ENCODE data around the gene C7.
"Not testable (repeated sequence)": the region's sequence is repeated elsewhere in the genome, so short reads cannot be mapped to it uniquely, and the experiment has no call there.

Gene C7
- 0 reads per million in 2 donors for total RNA-seq

DNA sequence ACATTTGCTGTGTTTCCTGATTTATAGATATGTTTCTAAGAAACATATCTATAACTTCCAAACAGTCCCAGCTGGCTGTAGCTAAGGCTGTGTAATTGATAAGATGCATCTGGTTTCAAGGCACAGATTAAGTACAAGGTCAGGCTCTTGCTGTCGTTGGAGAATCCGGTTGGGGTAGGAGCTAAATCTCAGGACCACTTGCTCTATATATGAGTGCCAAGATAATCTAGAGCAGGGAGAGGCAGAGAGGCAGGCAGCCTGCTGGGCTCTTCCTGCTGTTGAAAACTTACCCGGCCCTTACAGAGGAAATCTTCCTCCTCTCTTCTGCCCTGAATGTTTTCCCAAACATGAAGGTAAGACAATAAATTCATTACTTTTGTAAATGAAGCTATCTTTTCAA, at the start of gene C7:
TSS of gene C7 (plus strand) at position 234 of the 400 bp plus-strand sequence. CDS start at position 348, 114 bp downstream.
- DNase-seq: no peak

DNA sequence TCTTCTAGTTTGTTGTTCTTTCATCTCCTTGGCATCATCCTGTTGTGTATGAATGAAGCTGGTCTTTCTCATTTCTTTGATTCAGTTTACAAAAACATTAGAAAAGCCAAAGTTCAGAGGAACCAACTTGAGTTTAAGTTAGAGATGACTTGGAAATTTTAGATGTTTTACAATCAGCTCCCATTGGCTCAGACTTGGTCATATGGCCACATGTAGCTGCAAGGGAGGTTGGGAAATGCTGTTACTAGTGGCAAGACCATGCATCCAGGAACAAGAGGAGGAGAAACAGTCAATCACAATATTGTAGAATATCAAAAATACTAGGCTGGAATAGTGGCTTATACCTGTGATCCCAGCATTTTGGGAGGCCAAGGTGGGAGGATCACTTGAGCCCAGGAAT, 48.6 kb upstream of the C7 start:
- no peak for DNase-seq

DNA sequence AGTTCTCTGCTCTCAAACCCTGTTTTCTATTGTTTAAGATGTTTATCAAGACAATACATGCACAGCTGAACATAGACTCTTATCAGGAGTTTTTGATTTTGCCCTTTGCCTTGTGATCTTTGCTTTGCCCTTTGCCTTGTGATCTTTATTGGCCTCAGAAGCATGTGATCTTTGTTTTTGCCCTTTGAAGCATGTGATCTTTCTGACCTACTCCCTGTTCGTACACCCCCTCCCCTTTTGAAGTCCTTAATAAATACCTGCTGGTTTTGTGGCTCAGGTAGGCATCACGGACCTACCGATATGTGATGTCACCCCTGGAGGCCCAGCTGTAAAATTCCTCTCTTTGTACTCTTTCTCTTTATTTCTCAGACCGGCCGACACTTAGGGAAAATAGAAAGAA, 44.3 kb upstream of the C7 start:
- not testable (repeated sequence) for DNase-seq

DNA sequence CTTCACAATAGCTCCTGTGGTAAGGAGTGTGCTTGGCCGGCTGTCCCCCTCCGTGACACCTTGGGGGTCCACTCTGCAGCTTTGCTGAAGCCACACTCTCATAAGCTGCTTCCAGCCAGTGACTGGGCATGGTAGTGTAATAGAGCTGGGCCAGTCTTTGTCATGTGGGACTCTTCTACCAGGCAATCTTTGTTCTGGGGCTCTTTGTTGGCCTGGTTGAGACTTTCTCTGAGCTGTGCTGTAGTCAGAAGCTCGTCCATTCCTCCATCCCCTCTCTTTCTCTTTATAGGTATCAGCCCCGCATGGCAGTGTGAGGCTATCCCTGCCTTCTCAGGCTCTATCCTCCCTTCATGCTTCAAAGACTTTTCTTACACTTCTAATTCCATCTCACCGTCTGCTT, 42.5 kb upstream of the C7 start:
- DNase-seq: no peak

DNA sequence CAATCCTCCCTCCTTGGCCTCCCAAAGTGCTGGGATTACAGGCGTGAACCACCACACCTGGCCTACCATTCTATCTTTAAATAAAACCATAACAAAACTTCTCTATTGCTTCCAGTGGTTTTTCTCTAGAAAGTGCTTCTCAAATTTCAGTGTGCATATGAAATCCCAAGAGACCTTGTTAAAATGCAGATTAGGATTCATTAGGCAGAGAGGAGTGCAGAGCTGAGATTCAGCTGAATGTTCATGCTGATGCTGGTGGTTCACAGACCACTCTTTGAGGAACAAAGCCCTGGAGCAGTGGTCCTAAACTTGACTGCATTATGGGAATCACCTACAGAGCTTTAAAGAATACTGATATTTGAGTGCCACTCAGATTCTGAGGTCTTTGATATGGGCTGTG, 39.9 kb upstream of the C7 start:
- no peak for DNase-seq

DNA sequence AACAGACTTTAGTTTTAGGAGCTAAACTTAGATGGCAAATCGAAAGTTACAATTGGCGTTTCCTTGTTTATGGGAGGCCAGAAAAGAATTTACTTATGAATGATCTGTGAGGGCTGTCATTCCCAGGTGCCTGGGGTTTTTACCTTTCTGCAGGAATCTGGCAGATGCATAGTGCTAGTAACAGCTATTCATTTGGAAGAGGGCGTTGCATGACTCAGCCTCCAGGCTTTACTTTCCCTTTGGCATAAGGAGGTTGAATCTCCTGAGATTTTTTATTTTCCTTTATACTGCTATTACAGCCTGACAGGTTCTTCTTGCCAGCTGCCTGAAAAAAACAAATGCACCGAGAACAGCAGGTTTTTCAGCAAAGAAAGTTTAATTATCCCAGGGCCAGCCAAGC, 38.1 kb upstream of the C7 start:
- DNase-seq: no peak

DNA sequence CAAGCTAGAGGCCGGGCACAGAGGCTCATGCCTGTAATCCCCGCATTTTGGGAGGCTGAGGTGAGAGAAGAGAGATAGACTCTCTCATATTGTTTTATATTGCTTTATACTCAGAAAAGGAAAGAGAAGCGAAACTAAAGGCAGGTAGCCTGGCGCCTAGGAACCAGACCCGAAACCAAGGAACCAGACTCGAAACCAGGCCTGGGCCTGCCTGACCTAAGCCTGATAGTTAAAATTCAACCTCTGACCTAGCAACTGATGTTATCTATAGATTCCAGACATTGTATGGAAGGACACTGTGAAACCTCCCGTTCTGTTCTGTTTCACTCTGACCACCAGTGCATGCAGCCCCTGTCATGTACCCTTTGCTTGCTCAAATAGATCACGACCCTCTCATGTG, 37.0 kb upstream of the C7 start:
- DNase-seq: not testable (repeated sequence)

DNA sequence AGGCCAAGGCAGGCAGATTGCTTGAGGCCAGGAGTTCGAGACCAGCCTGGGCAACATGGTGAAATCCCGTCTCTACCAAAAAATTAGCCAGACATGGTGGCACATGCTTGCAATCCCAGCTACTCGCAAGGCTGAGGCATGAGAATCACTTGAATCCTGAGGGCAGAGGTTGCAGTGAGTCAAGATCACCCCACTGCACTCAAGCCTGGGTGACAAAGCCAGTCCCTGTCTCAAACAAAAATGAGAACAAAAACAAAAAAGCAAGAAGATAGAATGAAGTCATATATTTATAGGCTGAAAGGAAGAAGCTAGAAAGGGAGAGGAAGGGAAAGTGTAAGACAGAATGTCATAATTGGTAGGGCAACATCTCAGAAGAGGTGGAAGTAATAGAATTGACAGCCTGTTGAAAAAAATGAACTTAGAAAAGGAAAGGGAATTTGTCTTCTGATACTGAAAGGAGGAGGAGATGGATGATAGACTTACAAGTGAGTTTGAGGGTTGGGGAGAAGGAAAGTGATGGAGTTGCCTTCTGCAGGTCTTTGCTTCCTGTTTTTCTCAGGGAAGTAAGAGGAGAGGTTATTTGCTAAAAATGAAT, 35.9 kb upstream of the C7 start:
- no peak for DNase-seq

DNA sequence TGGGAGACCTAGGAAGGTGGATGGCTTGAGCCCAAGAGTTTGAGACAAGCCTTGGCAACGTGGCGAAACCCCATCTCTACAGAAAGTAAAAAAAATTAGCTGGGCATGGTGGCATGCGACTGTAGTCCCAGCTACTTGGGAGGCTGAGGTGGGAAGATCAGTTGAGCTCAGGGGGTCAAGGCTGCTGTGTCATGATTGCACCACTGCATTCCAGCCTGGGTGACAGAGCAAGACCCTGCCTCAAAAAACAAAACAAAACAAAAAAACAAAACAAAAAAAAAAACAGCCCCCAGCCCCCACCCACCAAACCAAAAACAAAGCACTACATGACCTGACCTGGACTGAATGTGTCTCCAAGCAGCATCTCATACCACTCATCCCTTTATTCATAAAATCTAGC, 33.3 kb upstream of the C7 start:
- DNase-seq: no peak

DNA sequence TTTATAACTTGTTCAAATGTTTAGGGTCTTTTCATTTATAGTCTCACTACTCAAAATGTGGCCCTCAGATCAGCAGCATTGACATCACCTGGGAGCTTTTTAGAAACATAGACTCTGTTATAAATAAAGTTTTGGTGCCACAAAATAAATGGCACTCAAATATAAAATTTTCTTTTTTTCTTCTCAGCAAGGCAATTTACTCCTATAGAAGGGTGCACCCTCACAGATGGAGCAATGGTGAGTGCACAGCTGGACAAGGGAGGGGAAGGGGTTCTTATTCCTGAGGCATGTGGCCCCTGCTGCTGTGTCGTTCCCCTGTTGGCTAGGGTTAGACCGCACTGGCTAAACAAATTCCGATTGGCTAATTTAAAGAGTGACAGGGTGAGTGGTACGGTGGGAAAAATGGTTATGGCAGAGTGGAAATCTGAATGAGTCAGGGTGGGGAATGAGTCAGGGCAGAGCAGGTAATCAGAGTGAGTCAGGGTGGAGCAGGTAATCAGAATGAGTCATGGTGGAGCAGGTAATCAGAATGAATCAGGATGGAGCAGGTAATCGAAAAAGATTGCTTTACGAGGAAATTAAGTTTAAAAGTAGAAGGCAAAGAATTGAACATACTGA, 31.8 kb upstream of the C7 start:
- DNase-seq: peak in 1 of 5 experiments; percentile 2

DNA sequence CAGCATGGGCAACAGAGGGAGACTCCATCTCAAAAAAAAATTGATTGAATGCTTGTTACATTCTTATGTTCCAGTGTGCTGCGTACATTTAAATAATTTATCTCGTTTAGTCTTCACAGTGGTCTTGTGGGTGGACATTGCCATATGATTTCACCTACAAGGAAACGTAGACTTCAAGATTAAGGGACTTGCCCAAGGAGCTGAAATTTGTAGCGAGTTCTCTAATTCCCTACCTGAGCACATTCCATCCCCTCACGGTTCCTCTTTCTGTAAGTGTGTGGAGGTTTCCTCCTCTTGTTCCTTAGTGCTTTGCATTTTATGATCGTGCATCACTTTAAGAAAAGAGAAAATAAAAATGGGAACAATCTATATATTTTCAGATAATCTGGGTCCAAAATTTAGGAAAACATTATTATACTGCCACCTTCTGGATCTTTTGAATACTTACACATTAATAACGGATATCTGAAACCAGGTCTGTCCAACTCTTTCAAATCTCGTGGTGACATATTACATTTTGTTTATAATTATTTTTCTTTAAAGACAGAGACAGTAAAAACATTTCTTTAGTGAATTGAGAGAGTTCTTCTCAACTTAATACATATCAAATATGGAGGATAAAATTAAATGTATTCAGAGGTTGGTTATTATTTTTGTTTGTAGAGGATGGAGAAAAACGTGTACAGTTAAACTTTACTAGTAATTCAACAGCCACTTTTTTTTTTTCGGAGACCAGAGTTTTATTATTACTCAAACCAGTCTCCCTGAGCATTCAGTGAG, 29.9 kb upstream of the C7 start:
- DNase-seq: peak in 2 of 5 experiments; percentile 2 to 37

DNA sequence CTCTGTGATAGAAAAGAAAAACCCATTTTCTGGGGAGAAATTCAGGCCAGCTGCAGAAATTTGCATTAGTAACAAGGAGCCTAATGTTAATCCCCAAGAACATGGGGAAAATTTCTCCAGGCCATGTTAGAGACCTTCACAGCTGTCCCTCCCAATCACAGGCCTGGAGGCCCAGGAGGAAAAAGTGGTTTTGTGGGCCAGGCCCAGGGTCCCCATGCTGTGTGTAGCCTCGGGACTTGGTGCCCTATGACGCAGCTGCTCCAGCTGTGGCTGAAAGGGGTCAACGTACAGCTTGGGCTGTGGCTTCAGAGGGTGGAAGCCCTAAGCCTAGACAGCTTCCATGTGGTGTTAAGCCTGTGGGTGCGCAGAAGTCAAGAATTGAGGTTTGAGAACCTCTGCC, 27.0 kb upstream of the C7 start:
- DNase-seq: no peak

DNA sequence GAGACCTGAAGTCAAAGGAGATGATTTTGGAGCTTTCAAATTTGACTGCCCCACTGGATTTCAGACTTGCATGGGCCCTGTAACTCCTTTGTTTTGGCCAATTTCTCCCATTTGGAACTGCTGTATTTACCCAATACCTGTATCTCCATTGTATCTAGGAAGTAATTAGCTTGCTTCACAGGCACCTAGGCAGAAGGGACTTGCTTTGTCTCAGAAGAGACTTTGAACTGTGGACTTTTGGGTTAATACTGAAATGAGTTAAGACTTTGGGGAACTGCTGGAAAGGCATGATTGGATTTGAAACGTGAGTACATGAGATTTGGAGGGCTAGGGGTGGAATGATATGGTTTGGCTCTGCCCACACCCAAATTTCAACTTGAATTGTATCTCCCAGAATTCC, 26.2 kb upstream of the C7 start:
- DNase-seq: not testable (repeated sequence)

DNA sequence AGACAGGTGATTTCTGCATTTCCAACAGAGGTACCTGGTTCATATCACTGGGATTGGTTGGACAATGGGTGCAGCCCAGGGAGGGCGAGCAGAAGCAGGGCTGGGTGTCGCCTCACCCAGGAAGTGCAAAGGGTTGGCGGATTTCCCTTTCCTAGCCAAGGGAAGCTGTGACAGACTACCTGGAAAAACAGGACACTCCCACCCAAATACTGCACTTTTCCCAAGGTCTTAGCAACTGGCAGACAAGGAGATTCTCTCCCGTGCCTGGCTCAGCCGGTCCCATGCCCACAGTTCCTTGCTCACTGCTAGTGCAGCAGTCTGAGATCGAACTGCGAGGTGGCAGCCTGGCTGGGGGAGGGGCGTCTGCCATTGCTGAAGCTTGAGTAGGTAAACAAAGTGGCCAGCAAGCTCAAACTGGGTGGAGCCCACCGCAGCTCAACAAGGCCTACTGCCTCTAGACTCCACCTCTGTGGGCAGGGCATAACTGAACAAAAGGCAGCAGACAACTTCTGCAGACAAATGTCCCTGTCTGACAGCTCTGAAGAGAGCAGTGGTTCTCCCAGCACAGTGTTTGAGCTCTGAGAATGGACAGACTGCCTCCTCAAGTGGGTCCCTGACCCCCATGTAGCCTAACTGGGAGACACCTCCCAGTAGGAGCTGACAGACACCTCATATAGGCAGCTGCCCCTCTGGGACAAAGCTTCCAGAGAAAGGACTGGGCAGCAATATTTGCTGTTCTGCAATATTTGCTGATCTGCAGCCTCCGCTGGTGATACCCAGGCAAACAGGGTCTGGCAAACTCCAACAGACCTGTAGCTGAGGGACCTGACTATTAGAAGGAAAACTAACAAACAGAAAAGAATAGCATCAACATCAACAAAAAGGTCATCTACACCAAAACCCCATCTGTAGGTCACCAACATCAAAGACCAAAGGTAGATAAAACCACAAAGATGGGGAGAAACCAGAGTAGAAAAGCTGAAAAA, 13.6 kb upstream of the C7 start:
- not testable (repeated sequence) for DNase-seq

DNA sequence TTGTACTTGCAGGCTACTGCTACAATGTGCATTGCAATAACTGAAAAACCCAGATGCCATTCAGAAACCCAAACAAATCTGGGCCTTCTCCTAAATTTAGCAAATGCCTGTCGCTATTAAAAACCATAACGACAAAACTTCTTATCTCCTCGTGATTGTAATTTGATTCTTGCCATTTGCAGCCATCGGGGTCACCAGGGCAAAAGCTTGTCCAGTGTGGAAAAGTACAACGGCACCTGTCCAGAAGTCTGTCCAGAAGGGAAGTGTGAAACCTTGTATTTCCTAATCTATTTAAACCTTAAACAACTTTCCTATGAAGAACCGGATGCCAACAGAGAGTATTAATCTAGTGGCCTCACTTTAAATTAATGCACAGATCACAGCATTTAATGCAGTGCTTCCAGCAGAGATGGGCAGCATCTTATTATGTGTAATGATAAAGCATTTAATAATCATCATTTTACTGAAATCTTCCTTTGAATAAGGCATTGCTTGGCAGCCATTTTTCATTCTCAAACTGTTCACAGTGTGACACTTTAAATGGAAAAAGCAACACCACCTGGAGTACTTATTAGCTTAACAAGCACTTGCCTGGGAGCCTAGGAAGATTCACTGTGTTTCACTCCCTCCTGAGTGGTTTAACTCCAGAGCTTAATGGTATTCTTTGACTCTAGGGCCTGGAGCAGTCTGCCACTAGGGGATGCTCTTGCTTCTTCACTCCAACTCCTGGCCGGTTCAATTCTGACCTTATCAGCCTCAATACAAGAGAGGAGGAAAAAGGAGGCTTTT, 4.9 kb upstream of the C7 start:
- peak in 1 of 5 experiments; percentile 44 for DNase-seq

DNA sequence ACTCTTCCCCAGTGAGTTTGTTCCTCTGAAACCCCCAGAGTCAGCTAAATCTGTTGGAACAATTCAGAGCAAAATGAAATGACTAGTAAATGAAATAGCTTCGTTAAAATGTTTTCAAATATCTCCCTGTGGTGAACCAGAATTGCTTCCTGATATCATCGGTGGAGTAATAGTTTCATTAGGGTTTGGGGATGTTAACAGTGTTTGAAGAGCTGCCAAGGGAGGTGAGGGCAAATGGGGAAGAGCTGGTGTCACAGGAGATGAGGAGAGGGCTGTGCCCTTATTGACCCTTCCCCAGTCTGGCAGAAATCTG, 4.3 kb upstream of the C7 start:
- no peak for DNase-seq

DNA sequence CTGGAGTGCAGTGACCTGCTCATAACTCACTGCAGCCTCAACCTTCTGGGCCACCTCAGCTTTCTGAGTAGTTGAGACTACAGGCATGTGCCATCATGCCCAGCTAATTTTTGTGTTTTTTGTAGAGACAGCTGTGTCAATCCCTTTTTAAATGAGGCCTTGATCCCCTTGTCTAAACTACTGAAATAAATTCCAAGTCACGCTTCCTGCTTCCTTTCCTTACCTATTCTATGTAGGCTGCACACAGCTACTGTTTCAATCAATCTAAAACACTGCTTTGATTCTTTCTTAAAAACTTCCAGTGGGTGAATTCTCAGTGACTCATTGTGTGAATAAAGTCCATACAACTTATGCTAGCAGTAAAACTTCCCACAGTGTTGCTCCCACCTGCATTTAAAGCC, 2.9 kb upstream of the C7 start:
- no peak for DNase-seq

DNA sequence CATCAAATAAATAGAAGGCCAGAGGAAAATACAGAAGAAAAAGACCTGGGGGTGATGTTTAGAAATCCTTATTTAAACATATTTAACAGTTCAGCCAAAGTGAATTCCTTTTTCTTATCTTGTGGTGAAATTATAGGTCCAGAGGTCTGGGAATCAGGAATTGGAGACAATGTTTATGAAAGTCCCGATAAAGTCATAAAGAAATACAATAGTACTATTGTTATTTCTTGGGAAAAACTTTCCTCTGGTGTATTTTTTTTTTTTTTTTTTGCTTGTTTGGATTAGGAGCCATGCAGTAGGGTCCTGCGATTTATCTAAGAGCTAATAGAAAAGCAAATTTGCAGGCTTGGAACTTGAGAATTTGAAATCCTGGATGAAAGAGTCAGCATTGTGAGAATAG, 426 bp downstream of the C7 start:
- DNase-seq: no peak

DNA sequence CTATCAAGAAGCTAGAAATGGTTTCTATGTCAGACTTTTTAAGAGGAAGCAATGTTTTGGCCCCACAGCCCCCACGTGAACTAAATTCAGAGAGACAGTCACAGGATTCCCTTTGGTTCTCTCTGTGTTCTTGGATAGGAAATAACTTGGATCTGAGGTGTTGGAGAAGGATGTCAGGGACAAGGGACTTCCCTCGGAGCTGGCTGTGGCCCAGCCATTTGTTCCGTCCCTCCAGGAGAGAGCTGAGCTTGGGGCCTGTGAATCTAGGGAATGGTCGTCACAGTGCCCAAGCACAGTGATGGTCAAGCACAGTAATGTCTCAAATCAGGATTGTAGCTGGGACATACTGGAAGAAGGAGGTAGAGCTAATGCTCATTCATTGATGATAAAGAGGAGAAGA, 2.0 kb downstream of the C7 start:
- DNase-seq: no peak

DNA sequence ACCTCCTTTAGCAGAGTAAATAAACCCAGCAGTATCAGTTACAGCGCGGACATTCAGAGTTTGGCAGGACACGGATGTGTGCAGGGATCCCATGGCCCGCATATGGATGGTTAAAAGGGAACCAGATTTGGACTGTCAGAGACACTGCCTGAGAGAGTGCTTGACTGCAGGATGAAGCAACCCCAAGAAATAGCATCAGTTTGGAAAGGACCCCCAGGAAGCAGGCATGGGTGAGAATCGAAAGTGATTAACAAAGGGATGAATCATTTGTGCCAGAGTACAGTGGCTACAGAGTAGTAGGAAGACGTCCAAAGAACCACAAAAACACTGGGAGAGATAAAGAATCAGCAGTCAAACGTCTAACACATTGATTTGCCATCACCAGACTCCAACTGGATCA, 5.5 kb downstream of the C7 start:
- no peak for DNase-seq

DNA sequence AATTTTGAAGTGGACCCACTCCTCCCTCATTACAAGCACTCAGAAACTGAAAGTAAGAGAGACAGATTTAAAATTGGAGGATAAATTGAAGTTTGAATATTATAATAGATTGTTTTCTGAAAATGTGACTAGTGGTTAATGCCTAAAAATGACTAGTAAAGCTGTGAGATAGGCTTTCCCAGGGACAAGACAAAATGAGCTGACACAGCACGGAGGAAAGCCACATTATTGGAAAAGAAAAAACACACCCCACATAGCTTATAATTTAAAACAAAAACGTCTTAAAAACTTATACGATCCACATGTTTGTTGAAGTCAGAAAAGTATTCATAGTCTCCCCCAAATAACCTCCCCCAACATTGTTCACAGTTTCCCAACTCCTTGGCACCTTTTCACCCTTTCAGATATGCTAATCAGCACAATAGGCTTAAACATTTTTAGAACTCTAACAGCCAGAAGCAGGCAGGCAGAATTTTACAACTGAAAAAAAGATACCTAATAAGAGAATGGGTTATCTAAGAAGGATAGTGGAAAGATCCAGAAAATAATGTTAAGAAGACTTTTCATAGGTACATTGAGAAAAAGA, 6.1 kb downstream of the C7 start:
- DNase-seq: no peak

DNA sequence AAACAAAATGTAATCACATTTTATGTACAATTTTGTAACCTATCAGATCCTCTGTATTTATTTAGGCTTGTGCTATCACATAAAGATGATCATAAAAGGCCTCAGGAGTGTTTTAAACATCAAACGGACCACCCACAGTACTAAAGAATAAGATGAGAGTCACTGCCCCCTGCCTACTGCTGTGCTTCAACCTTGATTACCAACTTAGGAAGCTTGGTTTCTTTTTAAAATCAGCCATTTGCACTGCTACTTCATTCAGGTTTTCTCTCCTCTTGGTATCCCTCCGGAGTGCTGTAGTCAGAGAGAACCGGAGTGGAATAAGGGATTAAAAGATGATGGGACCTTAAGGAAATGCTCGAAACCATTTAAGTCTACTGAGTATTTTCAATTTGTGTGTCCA, 6.9 kb downstream of the C7 start:
- DNase-seq: no peak

Data from T-helper 2 cell (primary cell).